OCI-LY7 (cell line): ENCODE data around the gene RCOR1.

ENCODE experiments used
- CTCF ChIP-seq: fragments of 200-600 bp; sonication (generic); conservative IDR thresholded peaks from 2 replicates; pipeline ENCODE4 v1.5.1; 2014; ENCODE audit warnings: mild to moderate bottlenecking, antibody characterized with exemption, low read length, moderate library complexity, mixed read lengths
- EZH2phosphoT487 ChIP-seq: fragments of 200-600 bp; sonication (generic); IDR thresholded peaks from 2 replicates; pipeline ENCODE4 v1.6.1; 2018; ENCODE audit warnings: low read depth, borderline replicate concordance, mild to moderate bottlenecking, mixed run types, antibody characterized with exemption, low read length, moderate library complexity, mixed read lengths

DNA sequence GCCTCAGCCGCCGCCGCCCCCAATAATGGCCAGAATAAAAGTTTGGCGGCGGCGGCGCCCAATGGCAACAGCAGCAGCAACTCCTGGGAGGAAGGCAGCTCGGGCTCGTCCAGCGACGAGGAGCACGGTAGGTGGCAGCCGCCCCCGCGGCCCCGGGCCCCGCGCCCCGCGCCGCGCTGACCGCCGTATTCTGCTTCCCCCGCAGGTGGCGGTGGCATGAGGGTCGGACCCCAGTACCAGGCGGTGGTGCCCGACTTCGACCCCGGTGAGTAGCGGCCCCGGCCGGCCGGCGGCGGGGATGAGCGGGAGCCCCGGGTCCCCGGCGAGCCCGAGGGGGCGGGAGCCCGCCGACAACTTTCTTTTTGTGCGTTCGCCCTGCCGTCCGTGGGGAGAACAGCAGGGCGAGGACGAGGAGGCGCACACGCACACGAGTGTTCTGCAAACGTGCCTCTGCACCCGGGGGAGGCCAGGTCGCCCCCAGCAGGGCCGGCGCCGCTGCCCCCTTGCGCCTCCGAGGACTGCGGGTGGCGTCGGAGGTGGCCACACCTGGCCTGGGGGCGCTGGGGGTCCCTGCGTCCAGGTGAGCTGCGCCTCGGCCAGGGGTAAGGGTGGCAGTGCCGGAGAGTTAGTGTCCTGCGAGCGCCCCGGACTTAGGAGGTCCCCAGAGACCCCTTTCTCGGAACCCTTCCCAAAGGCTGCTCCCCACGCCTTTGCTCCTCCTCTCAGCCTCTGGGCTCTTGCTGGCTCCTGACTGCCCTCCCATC is 794 bp downstream of the RCOR1 start:
- TF ChIP-seq CTCF (peak; percentile 54), EZH2phosphoT487 (no peak)
